OCI-LY3 (cell line): Measurements from ENCODE around the gene CHM.

Experiments used
- CTCF ChIP-seq: fragments of 200-600, 300-600 bp; sonication (generic); IDR thresholded peaks from 2 replicates; pipeline ENCODE4 v1.5.1; 2014; ENCODE audit warnings: antibody characterized with exemption, low read length, low read depth
- EZH2phosphoT487 ChIP-seq: fragments of 200-600 bp; shearing (Covaris generic); IDR thresholded peaks from 2 replicates; pipeline ENCODE4 v1.6.1; 2018; ENCODE audit warnings: antibody characterized with exemption, mixed run types, low read depth

GRCh38 chrX:85998954-85999353 lies 48.4 kb downstream of the CHM start:
- no peak for TF ChIP-seq CTCF
- TF ChIP-seq EZH2phosphoT487 = no peak
